Type B pancreatic cell (in vitro differentiated cells): ENCODE results near the gene RAPGEF4. TPM values are rescaled to one million over a fixed set of nuclear protein-coding genes. Genes with fewer than 3 reads are reported as not detected.

ENCODE experiments used
- DNase-seq: peaks from one replicate; pipeline ENCODE4 v3.0.0; 2021; ENCODE audit warnings: mixed read lengths; ENCODE audit not compliant: unreplicated experiment; ENCODE audit errors: extremely low spot score
- H3K27ac Mint-ChIP-seq: 2 replicates; pipeline ENCODE4 v1.8.0; 2021; ENCODE audit warnings: mild to moderate bottlenecking, mixed read lengths
- H3K27me3 Mint-ChIP-seq: 2 replicates; pipeline ENCODE4 v1.8.0; 2021; ENCODE audit warnings: mixed read lengths
- H3K36me3 Mint-ChIP-seq: 2 replicates; pipeline ENCODE4 v1.8.0; 2021; ENCODE audit warnings: mixed read lengths
- H3K4me1 Mint-ChIP-seq: one replicate; pipeline ENCODE4 v1.8.0; 2021; ENCODE audit warnings: mixed read lengths; ENCODE audit not compliant: unreplicated experiment
- H3K4me3 Mint-ChIP-seq: 2 replicates; pipeline ENCODE4 v1.8.0; 2021; ENCODE audit warnings: mild to moderate bottlenecking, mixed read lengths
- H3K9me3 Mint-ChIP-seq: 2 replicates; pipeline ENCODE4 v1.8.0; 2021; ENCODE audit warnings: mixed read lengths
- CTCF ChIP-seq: fragments of 200-600 bp; sonication (generic); conservative IDR thresholded peaks from 2 replicates; pipeline ENCODE4 v1.5.0; 2021; ENCODE audit warnings: antibody characterized with exemption, mild to moderate bottlenecking
- total RNA-seq: library from RNA; stranded (reverse); gene quantifications from 2 replicates; pipeline ENCODE4 v1.2.1, GENCODE V29; 2021; ENCODE audit warnings: low replicate concordance

Gene RAPGEF4
- total RNA-seq, 1 donor from 2014 or later: 4.3 TPM

DNA sequence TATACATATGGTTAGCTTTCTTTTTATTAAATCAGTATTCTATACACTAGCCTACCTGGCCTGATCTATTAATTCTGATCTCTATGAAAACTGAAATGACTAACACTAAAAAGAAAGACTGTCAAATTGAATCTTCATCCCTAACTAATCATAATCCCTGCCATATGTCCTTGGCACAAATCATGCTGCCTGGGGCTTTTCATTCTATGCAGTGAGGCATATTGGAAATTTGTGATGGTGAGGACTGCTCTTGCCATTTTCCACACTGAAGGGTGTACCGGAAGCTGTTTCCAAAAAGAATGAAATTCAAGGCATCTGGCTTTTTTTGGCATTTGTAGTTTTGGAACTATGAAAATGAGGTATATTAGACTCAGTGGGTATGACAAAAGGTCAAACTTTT is 39.7 kb downstream of the RAPGEF4 start:
- DNase-seq: no peak
- TF ChIP-seq CTCF: no peak
- Mint-ChIP-seq H3K27ac (no peak overlapping the region), H3K36me3 (no peaks in the 10 kb centered on the region), H3K9me3 (peaks cover 3% of the 10 kb centered on the region), H3K27me3 (peaks cover 3% of the 10 kb centered on the region), H3K4me1 (no peaks in the 10 kb centered on the region), H3K4me3 (no peak overlapping the region)

DNA sequence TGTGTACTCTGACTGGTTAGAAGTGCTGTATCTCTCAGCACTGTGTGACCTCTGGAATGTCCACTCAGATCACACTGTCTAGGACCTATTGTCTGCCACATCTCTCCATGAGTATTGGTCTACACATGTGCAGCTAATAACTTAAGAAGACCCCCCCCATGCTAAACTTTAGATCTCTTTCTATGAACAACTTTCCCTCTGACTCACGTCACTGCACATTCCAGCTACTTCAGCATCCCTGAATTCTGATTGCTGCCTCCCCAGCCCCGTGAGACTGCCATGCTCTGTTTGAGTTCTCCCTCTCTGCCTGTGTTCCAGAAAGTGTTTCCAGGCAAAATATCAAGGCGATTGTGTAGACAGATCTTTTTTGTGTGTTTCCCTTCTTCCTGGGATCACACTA is 41.8 kb downstream of the RAPGEF4 start:
- Mint-ChIP-seq H3K27ac (no peak overlapping the region), H3K36me3 (no peaks in the 10 kb centered on the region), H3K4me1 (no peaks in the 10 kb centered on the region), H3K4me3 (no peak overlapping the region), H3K27me3 (peaks cover 3% of the 10 kb centered on the region), H3K9me3 (peaks cover 3% of the 10 kb centered on the region)
- TF ChIP-seq CTCF: no peak
- DNase-seq: no peak

DNA sequence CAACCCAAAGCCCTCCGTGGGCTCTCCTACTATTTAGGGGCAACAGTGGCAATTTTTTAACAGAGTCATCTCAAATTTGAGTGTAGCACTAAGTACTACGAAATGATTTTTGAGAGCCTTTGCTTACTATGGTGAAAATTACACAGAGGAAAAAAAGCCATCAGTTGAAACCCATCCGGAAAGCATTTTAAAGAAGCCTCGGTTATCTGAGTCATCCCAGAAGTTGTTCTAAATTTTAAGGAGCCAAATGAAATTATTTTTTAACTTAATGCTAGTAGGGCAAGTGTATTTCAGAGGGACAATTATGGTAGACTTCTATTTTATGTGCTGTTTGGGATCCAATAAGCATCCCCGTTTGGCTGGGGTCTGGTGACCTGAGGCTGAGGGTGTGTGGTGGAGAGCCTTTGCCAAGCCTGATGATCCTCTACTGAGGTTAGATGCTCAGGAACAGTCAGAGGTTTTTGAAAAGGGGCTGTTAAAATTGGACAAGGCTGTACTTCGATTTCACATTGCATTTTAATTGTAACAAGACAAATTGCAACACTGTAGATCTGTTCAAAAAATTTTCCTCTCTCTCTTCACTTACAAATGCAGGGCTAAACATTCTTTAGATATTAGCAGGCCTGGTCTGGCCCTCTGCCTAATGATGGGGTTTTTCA is 47.0 kb downstream of the RAPGEF4 start:
- Mint-ChIP-seq H3K36me3 (no peaks in the 10 kb centered on the region), H3K27ac (peak overlapping the region; percentile 27)

GRCh38 chr2:172783165-172783898 is 47.7 kb downstream of the RAPGEF4 start:
- H3K4me1 Mint-ChIP-seq: peaks cover 18% of the 10 kb centered on the region
- peaks cover 4% of the 10 kb centered on the region for H3K9me3 Mint-ChIP-seq
- H3K36me3 Mint-ChIP-seq: no peaks in the 10 kb centered on the region
- H3K4me3 Mint-ChIP-seq: peak overlapping the region; percentile 40
- peaks cover 3% of the 10 kb centered on the region for H3K27me3 Mint-ChIP-seq
- no peak for DNase-seq
- TF ChIP-seq CTCF: peak; percentile 47
- peak overlapping the region; percentile 27 for H3K27ac Mint-ChIP-seq

More for the DNA sequence above, 47.0 kb downstream of the RAPGEF4 start:
- Mint-ChIP-seq H3K9me3 (peaks cover 4% of the 10 kb centered on the region), H3K4me3 (peak overlapping the region; percentile 40), H3K4me1 (peaks cover 18% of the 10 kb centered on the region), H3K27me3 (peaks cover 3% of the 10 kb centered on the region)
- no peak for TF ChIP-seq CTCF
- DNase-seq: no peak

GRCh38 chr2:172788871-172789270 is 53.2 kb downstream of the RAPGEF4 start:
- DNase-seq: no peak
- no peak for TF ChIP-seq CTCF
- H3K4me1 Mint-ChIP-seq: peaks cover 10% of the 10 kb centered on the region
- H3K27me3 Mint-ChIP-seq: no peaks in the 10 kb centered on the region
- H3K36me3 Mint-ChIP-seq: no peaks in the 10 kb centered on the region
- no peak overlapping the region for H3K27ac Mint-ChIP-seq
- no peak overlapping the region for H3K4me3 Mint-ChIP-seq
- H3K9me3 Mint-ChIP-seq: no peaks in the 10 kb centered on the region
